ENCODE results near the gene TBX10.
"Not testable (repeated sequence)": the region's sequence is repeated elsewhere in the genome, so short reads cannot be mapped to it uniquely, and the experiment has no call there.

The TBX10 gene

DNA sequence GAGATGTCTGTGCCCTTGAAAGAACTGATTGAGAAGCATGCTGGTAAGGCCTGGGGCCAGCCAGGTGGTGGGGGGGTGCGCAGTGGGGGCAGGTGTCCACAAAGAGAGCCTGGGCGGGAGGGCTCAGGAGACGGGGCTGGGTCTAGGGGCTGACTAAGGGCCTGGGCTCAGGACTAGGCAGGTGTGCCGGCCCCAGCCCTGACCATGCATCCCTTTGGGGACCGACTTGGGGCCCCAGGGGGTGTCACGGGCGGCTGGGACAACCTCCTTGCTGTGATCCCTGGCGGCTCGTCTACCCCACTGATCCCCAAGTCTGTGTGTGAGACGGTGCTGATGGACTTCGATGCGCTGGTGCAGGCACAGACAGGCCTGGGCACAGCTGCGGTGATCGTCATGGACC lies 28.4 kb downstream of the TBX10 start:
- Histone ChIP-seq H3K9ac (no peak overlapping the region), H3K27ac (peak overlapping the region; percentile 8; the same call in 1 of the 2 replicates), H3K9me3 (no peaks in the 10 kb centered on the region), H3K27me3 (no peaks in the 10 kb centered on the region), H3K4me1 (peaks cover 61% of the 10 kb centered on the region), H3K4me3 (no peak overlapping the region), H3K36me3 (peaks cover 54% of the 10 kb centered on the region), H4K20me1 (peaks cover 5% of the 10 kb centered on the region; the same call in 1 of the 2 replicates), H3K4me2 (no peak overlapping the region)
- no peak for TF ChIP-seq Cebpa-rat (IDR thresholded peaks at IDR 0.05)

- peaks cover 5% of the 10 kb centered on the region; the same call in 1 of the 2 replicates for H4K20me1 ChIP-seq
- no peak overlapping the region for H3K27ac ChIP-seq
- H3K36me3 ChIP-seq, result peaks cover 54% of the 10 kb centered on the region
- H3K4me3 ChIP-seq, result no peak overlapping the region
- no peak for TF ChIP-seq Cebpa-rat (IDR thresholded peaks at IDR 0.05)
- no peaks in the 10 kb centered on the region for H3K9me3 ChIP-seq
- peaks cover 61% of the 10 kb centered on the region for H3K4me1 ChIP-seq
- H3K4me2 ChIP-seq, result no peak overlapping the region
- no peak overlapping the region for H3K9ac ChIP-seq
- H3K27me3 ChIP-seq, result no peaks in the 10 kb centered on the region
Observed at GRCh38 chr11:67610302-67610868, 29.2 kb downstream of the TBX10 start.

- Histone ChIP-seq H3K36me3 (peaks cover 54% of the 10 kb centered on the region), H3K27me3 (peaks cover 7% of the 10 kb centered on the region; the same call in 1 of the 2 replicates), H3K4me3 (no peak overlapping the region), H3K4me1 (peaks cover 55% of the 10 kb centered on the region), H3K4me2 (no peak overlapping the region), H4K20me1 (peaks cover 5% of the 10 kb centered on the region; the same call in 1 of the 2 replicates), H3K9ac (no peak overlapping the region), H3K27ac (no peak overlapping the region), H3K9me3 (no peaks in the 10 kb centered on the region)
- TF ChIP-seq Cebpa-rat (IDR thresholded peaks at IDR 0.05), result no peak
Observed at GRCh38 chr11:67609316-67609715, 30.2 kb downstream of the TBX10 start.

DNA sequence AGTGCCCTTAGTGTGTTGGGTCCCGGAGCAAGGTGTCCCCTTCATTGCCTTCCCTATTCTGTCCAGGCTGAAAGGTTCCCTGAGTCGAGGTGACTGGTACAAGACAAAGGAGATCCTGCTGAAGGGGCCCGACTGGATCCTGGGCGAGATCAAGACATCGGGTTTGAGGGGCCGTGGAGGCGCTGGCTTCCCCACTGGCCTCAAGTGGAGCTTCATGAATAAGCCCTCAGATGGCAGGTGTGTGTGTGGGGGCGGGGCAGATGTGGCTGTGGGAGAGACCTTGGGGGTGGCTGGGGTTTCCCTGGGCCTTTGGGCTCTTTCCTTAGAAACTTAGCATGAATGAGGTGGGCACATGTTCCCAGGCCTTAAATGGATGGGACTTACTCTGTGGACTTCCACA lies 31.1 kb downstream of the TBX10 start:
- Histone ChIP-seq H3K9ac (no peak overlapping the region), H3K36me3 (peaks cover 53% of the 10 kb centered on the region), H3K4me1 (peaks cover 48% of the 10 kb centered on the region), H3K27me3 (peaks cover 7% of the 10 kb centered on the region; the same call in 1 of the 2 replicates), H3K9me3 (no peaks in the 10 kb centered on the region), H4K20me1 (peaks cover 5% of the 10 kb centered on the region; the same call in 1 of the 2 replicates), H3K4me2 (peak overlapping the region; percentile 96; the same call in 1 of the 2 replicates), H3K4me3 (no peak overlapping the region), H3K27ac (no peak overlapping the region)
- TF ChIP-seq Cebpa-rat (IDR thresholded peaks at IDR 0.05), result no peak

- no peak for TF ChIP-seq Cebpa-rat (IDR thresholded peaks at IDR 0.05)
- Histone ChIP-seq H3K4me3 (peak overlapping the region; percentile 98), H3K4me2 (peak overlapping the region; percentile 96), H4K20me1 (peaks cover 5% of the 10 kb centered on the region; the same call in 1 of the 2 replicates), H3K27me3 (peaks cover 7% of the 10 kb centered on the region; the same call in 1 of the 2 replicates), H3K4me1 (peaks cover 38% of the 10 kb centered on the region), H3K36me3 (peaks cover 44% of the 10 kb centered on the region), H3K27ac (peak overlapping the region; percentile 85), H3K9ac (peak overlapping the region; percentile 95), H3K9me3 (no peaks in the 10 kb centered on the region)
Observed at GRCh38 chr11:67607507-67607906, 32.1 kb downstream of the TBX10 start.

- peak within 1 kb of the TSS; percentile 85 for H3K27ac ChIP-seq
- H3K4me1 ChIP-seq, result peaks cover 36% of the 10 kb centered on the region
Observed at GRCh38 chr11:67606492-67607295, 32.9 kb downstream of the TBX10 start, which contains the start of gene NDUFV1. TSS of gene NDUFV1 (plus strand) at chr11:67606936. CDS start at chr11:67607005, 69 bp downstream.

DNA sequence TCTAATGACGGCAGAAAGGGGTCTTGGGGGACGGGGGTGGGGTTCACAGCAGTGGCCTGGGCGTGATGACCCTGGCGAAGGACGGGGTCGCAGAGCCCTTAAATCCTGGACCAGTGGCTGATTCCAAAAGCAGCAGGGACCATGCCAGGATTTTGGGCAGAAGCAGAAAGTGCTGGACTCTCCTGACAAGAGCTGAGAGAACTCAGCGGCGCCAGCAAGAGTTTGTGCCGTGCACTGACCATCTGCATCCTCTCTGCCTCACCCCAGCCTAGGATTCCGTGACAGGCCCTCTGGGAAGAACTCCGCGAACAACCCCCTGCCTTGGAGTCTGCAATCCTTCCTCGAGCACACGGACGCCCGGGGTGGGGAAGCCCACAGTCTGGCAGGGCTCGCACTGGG lies 33.5 kb downstream of the TBX10 start:
- Histone ChIP-seq H4K20me1 (peaks cover 5% of the 10 kb centered on the region; the same call in 1 of the 2 replicates), H3K9me3 (no peaks in the 10 kb centered on the region), H3K4me3 (peak overlapping the region; percentile 98), H3K9ac (peak overlapping the region; percentile 95), H3K27me3 (peaks cover 7% of the 10 kb centered on the region; the same call in 1 of the 2 replicates), H3K4me1 (peaks cover 30% of the 10 kb centered on the region), H3K27ac (peak overlapping the region; percentile 42), H3K4me2 (peak overlapping the region; percentile 96), H3K36me3 (peaks cover 29% of the 10 kb centered on the region)
- no peak for TF ChIP-seq Cebpa-rat (IDR thresholded peaks at IDR 0.05)

More at GRCh38 chr11:67606492-67607295, 32.9 kb downstream of the TBX10 start, which contains the start of gene NDUFV1:
- peak within 1 kb of the TSS; percentile 96 for H3K4me2 ChIP-seq
- H3K9ac ChIP-seq, result peak within 1 kb of the TSS; percentile 95
- peaks cover 35% of the 10 kb centered on the region for H3K36me3 ChIP-seq
- peaks cover 5% of the 10 kb centered on the region; the same call in 1 of the 2 replicates for H4K20me1 ChIP-seq
- H3K27me3 ChIP-seq, result peaks cover 7% of the 10 kb centered on the region; the same call in 1 of the 2 replicates
- no peak for TF ChIP-seq Cebpa-rat (IDR thresholded peaks at IDR 0.05)
- H3K9me3 ChIP-seq, result no peaks in the 10 kb centered on the region
- peak within 1 kb of the TSS; percentile 98 for H3K4me3 ChIP-seq

DNA sequence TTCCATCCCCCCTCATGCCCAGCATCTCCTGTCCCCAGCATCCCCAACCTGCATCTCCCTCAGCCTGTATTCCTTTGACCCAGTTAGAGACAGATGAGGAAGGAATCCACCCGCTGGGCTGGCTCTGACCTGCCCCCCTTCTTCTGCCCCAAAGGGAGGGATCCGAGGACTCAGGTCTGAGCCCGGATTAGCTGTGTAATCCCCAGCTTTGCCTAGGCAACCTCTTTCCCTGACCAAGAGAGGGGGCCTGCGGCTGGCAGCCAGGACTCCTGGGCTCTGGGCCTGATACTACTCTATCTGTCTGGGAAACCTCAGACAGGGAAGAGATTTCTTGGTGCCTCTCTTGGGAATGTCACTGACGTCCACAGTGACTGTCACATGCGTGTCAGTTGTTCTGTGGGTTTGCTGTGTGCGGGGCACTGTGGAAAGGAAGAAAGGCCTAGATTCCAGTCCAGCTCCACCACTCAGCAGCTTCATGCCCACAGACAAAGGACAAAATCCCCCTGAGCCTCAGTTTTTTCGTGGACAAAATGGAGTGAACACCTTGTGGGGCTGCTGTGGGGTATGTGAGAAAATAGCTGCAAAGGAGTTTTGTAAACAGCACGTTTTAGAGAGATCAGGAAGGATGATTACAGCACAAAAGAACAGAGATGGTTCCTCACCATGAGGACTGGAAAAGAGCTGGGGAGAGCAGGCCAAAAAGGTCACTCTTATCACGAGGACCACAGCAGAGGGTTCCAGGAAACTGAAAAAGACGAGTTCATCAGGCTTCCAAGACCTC lies 34.1 kb downstream of the TBX10 start:
- Histone ChIP-seq H3K27me3 (peaks cover 7% of the 10 kb centered on the region; the same call in 1 of the 2 replicates), H3K4me2 (peak overlapping the region; percentile 96), H3K4me3 (no peak overlapping the region), H3K4me1 (peaks cover 37% of the 10 kb centered on the region), H3K36me3 (peaks cover 23% of the 10 kb centered on the region), H3K9ac (no peak overlapping the region), H3K27ac (no peak overlapping the region), H4K20me1 (peaks cover 5% of the 10 kb centered on the region; the same call in 1 of the 2 replicates), H3K9me3 (no peaks in the 10 kb centered on the region)
- no peak for TF ChIP-seq Cebpa-rat (IDR thresholded peaks at IDR 0.05)

DNA sequence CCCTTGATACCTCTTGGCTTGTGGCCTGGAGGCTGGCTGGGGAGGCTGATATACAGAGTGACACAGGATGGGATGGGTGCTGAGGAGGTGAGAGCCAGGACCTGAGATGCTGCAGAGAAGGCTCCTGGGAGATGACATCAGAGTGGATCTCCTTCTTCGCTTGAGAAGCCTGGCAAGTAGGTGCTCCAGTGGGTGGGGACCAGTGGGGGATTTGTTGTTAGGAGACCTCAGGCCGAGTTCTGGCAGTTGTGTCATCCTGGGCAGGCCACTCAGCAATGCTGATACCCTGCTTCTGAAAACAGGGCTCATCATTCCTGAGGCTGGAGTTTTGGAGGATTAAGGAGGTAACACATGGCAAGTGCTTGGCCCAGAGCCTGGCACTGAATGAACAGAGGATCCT lies 34.7 kb downstream of the TBX10 start:
- H3K4me2 ChIP-seq, result 0 out of 2 replicates have a peak overlapping the region, but pooled peaks have one; percentile 96
- H3K4me3 ChIP-seq, result no peak overlapping the region
- no peak overlapping the region for H3K27ac ChIP-seq
- H3K9ac ChIP-seq, result no peak overlapping the region
- H3K27me3 ChIP-seq, result peaks cover 7% of the 10 kb centered on the region; the same call in 1 of the 2 replicates
- peaks cover 17% of the 10 kb centered on the region for H3K36me3 ChIP-seq
- H3K9me3 ChIP-seq, result no peaks in the 10 kb centered on the region
- TF ChIP-seq Cebpa-rat (IDR thresholded peaks at IDR 0.05), result no peak
- peaks cover 5% of the 10 kb centered on the region; the same call in 1 of the 2 replicates for H4K20me1 ChIP-seq
- H3K4me1 ChIP-seq, result peaks cover 43% of the 10 kb centered on the region

DNA sequence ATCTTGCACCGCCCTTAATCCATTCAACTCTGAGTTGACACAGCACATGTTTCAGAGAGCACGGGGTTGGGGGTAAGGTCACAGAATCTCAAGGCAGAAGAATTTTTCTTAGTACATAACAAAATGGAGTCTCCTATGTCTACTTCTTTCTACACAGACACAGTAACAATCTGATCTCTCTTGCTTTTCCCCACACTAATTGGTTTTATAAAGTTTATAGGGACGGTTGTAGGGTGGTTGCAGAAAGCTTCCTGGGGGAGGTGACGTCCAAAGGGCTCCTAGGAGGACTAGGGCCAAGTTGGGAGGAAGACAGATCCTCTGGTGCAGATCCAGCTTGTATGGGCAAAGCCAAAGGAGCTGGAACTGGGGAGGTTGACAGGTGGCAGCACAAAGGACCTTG lies 35.4 kb downstream of the TBX10 start:
- not testable (repeated sequence) for H3K27me3 ChIP-seq, H3K9ac ChIP-seq, H3K27ac ChIP-seq, H3K9me3 ChIP-seq, H4K20me1 ChIP-seq, H3K4me2 ChIP-seq, H3K4me3 ChIP-seq
- peaks cover 11% of the 10 kb centered on the region for H3K36me3 ChIP-seq
- H3K4me1 ChIP-seq, result peaks cover 44% of the 10 kb centered on the region

Data from BLaER1 (cell line).